HG02840 (cell line): Measurements from ENCODE around the gene TJP1.
"Not testable (repeated sequence)": the region's sequence is repeated elsewhere in the genome, so short reads cannot be mapped to it uniquely, and the experiment has no call there.

Experiments
- ATAC-seq: cut with Tn5 transposase; IDR thresholded peaks from one replicate; pipeline ENCODE4 v1.9.1; 2021; ENCODE audit warnings: mild to moderate bottlenecking, moderate library complexity, moderate number of reproducible peaks; ENCODE audit not compliant: unreplicated experiment, low FRiP score

Gene TJP1

DNA sequence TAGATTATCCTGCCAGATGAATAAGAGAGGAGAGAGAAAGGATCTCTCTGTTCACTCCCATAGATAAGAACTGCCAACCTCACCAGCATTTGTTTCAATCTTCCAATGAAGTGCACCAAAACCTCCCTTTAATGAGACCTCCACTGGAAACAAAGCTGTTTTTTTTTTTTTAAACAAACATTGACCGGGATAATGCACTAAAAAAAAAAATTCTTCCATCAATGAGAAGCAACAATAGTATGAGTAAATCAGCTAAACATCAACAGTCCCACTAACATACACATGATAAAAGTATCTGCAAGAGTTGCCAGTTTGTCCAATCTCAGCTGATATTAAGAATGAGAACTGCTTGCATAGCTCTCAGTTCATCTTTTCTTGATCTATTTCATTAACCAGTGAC, 19.9 kb downstream of the TJP1 start:
- ATAC-seq = no peak

DNA sequence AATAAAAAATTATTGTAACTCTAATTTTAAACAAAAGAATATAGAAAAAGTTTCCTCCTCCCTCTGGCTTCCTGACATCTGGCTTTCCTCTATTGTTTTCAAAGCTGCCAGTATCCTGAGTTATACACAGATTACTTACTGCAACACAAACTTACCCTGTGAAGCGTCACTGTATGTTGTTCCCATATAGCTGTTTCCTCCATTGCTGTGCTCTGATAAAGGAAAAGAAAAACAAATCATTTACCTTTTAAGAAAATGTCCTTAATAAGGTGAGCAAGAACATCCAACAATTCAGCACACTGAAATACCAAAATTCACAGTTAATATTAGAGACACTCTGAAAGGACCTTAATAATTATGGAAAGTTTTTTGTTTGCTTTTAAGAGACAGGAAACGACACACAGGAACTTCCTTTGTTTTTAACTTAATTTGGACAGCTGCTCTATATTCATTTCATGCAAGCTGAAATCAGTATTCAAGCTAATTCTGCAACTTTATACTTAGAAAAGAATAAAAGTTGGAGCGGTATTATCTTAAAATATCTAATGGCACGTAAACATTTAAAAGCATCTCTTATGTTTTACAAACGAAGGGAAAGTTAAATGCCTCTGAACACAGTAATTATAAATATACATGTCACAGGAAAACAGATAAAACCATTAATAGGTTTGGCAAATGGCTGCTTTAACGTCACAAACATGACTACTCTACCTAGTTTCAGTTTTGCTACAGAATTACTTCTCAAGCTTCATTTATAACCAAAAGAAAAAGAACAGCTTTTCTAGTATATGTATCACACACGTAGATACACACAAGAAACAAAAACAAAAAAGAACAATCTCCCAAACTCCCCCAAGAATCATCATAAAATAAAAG, 21.5 kb downstream of the TJP1 start:
- ATAC-seq = no peak

DNA sequence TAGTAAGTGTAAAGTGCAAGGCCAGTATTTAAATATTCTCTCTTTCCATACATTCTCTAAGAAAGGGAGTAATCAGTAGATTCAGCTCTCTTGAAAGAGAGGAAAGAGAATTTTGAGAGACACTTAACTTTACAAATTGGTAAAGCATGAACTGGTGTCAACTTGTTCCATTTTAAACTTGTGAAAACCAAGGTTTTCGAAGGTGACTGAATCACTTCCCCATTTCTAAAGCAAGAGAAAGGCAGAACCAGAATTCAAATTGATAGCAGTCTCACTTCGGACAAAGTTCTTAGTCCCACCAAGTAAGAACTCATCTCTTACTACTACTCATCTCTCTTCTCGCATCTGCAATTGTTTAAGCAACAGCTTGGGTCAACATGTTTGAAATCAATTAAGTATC, 22.4 kb downstream of the TJP1 start:
- ATAC-seq = no peak

DNA sequence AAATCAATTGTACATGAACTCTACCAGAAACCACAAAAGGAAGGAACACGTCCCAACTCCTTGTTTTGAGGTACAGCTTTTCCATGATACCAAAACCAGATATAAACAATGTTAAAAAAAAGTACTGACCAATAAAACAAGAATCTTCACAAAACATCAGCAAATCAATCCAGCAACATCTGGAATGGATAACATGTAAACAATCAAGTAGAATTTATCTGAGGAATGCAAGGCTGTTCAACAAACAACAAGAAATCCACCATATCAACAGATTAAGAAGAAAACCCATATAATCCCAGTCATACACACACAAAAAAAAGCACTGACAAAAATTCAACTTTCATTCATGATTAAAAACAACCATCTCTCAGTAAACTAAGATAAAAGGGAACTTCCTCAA, 26.7 kb downstream of the TJP1 start:
- no peak for ATAC-seq

DNA sequence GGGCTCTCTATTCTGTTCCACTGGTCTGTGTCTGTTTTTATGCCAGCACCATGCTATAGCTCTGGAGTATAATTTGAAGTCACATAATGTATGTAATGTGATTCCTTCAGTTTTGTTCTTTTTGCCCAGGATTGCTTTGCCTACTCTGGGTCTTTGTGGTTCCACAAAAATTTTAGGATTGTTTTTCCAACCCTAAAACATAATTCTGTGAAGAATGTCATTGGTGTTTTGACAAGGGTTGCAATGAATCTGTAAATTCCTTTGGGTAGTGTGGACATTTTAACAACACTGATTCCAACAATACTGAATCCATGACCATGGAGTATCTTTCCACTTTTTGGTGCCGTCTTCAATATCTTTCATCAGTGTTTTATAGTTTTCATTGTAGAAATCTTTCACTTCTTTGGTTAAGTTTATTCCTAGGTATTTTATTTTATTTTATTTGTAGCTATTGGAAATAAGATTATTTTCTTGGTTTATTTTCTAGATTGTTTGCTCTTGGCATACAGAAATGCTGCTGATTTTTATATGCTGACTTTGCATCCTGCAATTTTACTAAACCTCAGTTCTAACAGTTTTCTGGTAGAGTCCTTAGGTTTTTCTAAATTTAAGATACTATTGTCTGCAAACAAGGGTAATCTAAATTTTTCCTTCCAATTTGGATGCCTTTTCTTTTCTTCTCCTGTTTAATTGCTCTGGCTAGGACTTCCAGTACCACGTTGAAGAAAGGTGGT, 29.7 kb downstream of the TJP1 start:
- no peak for ATAC-seq

DNA sequence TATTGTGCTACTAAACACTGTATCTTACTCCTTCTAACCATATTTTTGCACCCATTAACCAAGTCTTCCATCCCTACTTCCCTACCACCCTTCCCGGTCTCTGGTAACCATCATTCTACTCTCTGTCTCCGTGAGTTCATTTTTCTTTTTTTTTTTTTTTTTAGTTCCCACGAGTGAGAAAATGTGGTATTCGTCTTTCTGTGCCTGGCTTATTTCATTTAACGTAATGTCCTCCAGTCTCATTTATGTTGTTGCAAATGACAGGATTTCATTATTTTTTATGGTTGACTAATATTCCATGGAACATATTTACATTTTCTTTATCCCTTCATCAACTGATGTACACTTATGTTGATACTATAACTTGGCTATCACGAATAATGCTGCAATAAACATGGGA, 31.7 kb downstream of the TJP1 start:
- ATAC-seq = no peak

DNA sequence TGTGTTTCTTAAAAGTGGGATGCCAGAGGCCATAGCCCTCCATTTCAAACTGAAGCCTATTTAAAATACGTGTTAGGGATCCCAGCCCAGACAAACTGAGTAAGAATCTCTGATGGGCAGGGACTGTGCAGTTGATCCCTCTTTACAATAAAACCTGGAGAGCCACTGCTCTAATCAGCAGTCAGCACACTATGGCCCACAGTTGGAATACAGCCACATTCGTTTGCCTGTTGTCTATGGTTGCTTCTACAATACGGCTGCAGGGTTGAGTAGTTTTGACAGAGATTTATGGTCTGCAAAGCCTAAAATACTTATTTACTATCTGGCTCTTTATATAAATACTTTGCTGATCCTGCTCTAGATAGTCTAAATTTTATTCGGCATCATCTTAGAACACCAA, 32.4 kb downstream of the TJP1 start:
- no peak for ATAC-seq

DNA sequence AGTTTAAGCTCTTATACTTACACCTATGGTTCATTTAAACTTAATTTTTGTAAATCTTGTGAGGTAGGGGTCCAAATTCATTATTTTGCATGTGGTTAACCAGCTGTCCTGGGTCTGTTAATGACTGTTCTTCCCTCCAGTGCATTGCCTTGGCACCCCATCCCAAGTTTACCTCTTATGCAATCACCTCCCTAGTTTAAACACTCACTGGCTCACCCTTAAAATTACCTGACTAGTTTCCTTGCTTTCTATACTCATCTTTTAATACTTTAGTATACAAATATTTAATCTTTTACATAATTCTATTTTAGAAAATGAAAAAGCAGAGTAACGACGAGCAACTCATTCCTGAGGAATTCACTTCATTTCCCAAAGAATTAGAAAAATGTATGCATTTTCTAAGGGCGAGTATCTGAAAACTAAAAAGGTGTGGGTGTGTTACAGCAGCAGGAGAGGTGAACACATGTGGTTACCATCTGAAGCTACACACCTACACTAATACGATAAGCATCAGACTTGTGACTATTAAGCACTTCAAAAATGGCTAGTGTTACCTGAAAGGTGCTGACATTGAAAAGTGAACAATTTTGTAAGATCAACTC, 33.7 kb downstream of the TJP1 start:
- no peak for ATAC-seq

DNA sequence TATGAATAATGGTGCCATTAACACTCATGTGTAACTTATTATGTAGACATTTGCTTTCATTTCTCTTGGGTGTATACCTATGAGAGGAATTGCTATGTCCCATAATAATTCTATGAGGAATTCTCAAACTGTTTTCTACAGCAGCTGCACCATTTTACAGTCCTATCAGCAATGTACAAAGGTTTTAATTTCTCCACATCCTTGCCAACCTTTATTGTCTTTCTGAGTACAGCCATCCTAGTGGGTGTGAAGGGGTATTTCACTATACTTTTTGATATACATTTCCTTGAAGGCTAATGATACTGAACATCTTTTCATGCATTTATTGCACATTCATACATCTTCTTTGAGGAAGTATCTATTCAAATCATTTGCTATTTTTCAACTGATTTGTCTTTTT, 34.5 kb downstream of the TJP1 start:
- no peak for ATAC-seq

DNA sequence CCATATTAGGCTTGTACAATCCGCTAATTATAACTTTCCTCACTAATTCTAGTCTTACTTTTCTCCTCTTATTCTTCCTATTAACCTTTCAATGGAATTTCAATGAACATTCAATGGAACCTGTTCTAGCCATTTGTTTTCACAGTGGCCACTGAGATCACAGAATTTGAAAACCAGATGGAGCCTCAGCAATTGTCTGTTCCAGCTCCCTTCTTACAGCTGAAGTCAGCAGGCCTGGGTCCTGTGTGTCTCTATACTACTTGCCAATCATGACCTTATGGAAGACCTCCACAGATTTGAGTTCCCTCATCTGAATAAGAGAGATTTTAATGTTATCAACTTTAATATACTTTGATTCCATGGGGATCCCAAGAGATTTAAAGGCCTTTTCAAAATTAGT, 36.6 kb downstream of the TJP1 start:
- no peak for ATAC-seq

DNA sequence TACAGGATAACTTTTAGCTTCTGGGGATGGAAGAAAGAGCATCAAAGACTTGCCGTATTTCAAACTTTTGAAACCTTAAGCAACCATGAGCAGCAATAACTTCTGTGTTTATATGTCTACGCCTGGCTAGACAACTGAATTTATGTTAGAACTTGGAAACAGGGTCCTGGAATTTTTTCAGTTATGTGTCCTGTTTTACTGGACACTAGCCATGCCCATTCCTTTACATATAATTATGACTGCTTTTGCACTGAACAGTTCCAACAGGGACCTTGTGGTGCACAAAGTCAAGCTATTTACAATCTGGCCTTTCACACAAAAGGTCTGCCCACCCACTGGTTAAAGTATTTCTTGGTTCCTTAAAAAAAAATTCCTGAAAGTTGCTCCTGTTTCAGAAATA, 37.1 kb downstream of the TJP1 start:
- no peak for ATAC-seq

DNA sequence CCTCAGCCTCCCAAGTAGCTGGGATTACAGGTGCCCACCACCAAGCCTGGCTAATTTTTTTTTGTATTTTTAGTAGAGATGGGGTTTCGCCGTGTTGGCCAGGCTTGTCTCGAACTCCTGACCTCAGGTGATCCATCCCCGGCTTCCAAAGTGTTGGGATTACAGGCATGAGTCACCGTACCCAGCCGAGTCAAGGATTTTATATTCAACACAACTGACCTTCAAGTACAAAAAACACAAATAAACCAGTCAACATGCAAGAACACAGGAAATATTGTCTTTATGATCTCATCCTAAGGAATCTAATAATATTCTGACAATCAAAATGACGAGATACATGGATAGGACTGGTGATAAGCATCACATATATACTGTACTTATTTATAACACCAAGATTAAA, 37.9 kb downstream of the TJP1 start:
- ATAC-seq = no peak

DNA sequence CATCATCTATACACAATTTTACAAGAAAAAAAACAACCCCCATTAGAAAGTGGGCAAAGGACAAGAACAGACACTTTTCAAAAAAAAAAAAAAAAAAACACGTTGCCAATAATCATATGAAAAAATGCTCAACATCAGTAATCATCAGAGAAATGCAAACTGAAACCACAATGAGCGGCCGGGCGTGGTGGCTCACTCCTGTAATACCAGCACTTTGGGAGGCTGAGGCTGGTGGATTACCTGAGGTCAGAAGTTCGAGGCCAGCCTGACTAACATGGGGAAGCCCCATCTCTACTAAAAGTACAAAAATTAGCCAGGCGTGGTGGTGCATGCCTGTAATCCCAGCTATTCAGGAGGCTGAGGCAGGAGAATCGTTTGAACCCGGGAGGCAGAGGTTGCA, 39.5 kb downstream of the TJP1 start:
- not testable (repeated sequence) for ATAC-seq

DNA sequence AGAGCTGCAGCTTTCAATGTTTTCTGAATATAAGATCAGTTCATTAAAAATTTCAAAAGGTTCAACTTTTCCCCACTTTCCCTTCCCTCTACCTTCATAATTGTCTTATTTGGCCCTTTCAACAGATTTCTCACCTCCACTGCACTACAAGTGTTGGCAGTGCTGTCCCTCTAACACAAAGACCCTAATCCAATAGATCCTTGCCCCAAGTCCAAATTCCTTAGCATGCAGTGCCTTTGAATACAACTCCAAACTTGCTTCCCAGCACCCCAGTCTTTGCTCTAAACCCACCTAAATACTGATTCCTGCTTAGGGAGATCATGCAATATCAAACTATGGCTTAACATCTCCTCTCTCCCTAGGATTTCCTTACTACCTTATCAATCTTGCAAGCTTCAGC, 43.9 kb downstream of the TJP1 start:
- ATAC-seq = no peak

DNA sequence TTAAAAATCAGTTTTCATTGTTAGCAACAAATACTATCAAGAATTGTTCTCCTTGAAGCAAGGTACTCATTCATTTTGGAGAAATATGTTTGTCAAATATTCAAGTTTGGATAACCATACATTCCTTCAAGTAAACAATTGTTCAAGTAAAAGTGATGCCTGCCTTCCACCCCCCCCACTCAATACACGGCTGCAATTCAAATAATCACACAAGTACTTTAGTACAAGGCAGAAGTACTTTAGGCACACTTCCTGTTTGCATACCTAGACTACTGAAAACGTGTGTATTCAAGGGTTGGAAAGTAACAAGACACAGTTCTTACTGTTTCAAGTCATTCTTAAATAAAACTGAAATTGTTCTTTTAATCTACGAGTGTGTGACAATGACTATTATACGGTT, 45.4 kb downstream of the TJP1 start:
- no peak for ATAC-seq

DNA sequence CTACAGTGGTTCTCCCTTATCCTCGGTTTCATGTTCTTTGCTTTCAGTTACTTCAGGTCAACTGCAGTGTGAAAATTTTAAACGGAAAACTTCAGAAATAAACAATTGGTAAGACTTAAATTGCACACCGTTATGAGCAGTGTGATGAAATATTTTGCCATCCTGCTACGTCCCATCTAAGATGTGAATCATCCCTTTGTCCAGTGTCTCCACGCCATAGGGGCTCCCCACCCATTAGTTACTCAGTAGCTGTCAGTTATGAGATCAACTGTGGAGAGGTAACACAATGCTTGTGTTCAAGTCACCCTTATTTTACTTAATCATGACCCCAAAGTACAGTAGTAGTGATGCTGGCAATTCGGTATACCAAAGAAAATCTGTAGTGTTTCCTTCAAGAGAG, 47.4 kb downstream of the TJP1 start:
- no peak for ATAC-seq

DNA sequence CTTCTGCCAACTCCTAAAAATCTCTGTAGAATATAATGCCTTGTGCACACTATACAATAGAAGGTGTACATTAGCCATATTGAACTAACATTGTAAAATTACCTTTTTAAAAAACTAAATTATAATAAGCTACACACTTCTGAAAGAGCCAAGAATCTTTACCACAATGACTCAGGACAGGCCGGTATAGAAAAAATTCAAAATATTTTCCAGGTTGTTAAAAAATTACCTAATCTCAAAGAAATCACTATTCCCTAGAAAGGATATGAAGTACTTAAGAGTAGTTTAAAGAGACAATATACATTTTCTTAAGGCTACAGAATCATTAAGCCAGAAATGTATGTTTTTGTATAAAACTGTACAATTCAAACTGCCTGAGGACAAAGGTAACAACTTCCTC, 48.5 kb downstream of the TJP1 start:
- no peak for ATAC-seq

DNA sequence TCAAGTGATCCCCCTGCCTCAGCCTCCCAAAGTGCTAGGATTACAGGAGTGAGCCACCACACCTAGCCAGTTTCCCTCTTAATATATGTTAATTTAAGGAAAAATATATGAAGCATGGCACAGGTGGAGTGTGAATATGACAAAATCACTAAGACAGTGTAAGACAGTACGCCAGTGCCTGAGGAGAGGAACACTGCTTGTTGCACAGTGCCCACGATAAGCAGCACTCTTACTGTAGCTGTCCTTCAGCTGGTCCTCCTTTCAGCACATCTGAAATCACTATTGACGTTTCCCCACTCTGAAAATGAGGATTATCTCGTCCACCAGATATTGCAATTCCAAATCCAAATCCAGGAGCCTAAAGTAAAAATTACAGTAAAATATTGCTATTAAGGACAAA, 49.3 kb downstream of the TJP1 start:
- ATAC-seq = no peak

DNA sequence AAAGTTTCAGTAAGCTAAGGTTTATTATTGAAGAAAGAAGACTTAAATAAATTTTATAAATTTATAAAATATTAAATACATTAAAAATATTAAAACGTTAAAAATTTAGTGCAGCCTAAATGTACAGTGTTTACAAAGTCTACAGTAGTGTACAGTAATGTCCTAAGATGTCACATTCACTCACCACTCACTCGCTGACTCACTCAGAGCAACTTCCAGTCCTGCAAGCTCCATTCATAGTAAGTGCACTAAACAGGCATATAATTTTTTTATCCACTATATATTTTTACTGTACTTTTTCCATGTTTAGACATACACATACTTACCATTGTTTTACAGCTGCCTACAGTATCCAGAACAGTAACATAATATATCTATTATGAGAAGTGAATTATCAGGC, 51.5 kb downstream of the TJP1 start:
- no peak for ATAC-seq

DNA sequence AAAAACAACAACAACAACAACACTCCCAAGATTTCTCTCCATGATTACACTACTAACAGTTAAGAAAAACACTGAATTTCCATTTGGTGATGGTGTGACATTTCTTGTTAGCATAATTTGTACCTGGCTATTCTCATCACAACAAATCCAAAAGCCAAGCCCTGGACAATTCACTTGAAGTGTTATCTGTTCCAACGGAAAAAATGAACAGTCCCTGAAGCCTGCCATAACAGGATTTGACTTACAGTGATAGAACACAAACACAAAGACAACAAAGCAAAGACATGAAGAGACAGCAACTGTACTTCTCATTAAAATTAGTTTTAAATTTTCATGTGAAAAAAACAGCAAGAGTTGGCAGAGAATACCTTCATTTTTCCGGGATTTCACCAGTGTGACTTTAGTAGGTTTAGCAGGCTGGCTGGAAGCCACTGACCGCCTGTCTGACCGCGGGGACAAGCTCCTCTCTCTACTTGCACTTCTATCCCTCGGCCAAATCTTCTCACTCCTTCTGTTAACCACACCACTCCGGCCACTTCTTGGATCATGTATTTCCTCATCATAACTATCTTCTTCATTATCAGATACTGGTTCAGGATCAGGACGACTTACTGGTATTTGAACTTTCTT, 56.3 kb downstream of the TJP1 start:
- no peak for ATAC-seq

DNA sequence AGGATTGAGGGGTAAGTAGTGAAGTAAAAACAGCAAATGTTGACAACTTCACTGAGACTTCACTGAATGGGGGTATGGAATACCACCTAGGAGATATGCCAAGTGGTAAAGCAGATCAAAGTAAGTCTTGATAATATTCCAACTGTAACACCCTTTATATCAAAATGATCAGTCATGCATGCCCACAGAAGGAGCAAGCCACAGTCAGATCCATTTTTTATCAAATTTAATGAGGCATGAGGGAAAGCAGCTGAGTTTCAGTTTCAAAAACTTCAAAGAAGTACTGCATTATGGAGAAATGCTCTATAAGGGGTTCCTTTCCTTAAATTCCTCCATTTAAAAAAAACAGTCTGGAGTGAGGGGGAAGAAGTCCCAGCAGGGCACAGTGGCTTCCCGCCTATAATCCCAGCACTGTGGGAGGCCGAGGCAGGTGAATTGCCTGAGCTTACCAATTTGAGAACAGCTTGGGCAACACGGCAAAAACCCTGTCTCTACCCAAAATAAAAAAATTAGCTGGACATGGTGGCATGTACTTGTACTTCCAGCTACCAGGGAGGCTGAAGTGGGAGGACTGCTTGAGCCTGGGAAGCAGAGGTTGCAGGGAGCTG, 56.9 kb downstream of the TJP1 start:
- ATAC-seq = no peak
